Loucy (cell line): ENCODE results near the gene CCDC57.

Experiments
- H2AFZ ChIP-seq: fragments of 200-600 bp; sonication (generic); 2 replicates; pipeline ENCODE4 v1.6.0; 2016; ENCODE audit warnings: antibody characterized with exemption, mild to moderate bottlenecking, low read length, moderate library complexity
- H3F3A ChIP-seq: fragments of 200-600 bp; 2 replicates; pipeline ENCODE4 v1.6.0; 2016; ENCODE audit warnings: antibody characterized with exemption, low read depth, mild to moderate bottlenecking
- H3K27me3 ChIP-seq: fragments of 200-600 bp; sonication (generic); 2 replicates; pipeline ENCODE4 v1.6.1; 2014; ENCODE audit warnings: low read length, mild to moderate bottlenecking; ENCODE audit not compliant: insufficient read depth, poor library complexity, severe bottlenecking
- H3K36me3 ChIP-seq: fragments of 200-600 bp; sonication (generic); 2 replicates; pipeline ENCODE4 v1.6.1; 2016; ENCODE audit warnings: low read length; ENCODE audit not compliant: insufficient read depth
- H3K4me1 ChIP-seq: fragments of 200-600 bp; sonication (generic); 2 replicates; pipeline ENCODE4 v1.5.1; 2014; ENCODE audit warnings: low read length, mild to moderate bottlenecking; ENCODE audit not compliant: insufficient read depth, poor library complexity, severe bottlenecking
- H3K4me2 ChIP-seq: fragments of 200-600 bp; sonication (generic); 2 replicates; pipeline ENCODE4 v1.6.0; 2014; ENCODE audit warnings: antibody characterized with exemption, low read length, low read depth, mild to moderate bottlenecking; ENCODE audit not compliant: poor library complexity, severe bottlenecking
- H3K4me3 ChIP-seq: fragments of 200-600 bp; sonication (generic); 2 replicates; pipeline ENCODE4 v1.5.1; 2014; ENCODE audit warnings: low read length, mild to moderate bottlenecking, mixed read lengths; ENCODE audit not compliant: poor library complexity, severe bottlenecking
- H3K79me2 ChIP-seq: fragments of 200-600 bp; sonication (generic); 2 replicates; pipeline ENCODE4 v1.6.1; 2014; ENCODE audit warnings: low read length; ENCODE audit not compliant: insufficient read depth
- H3K9ac ChIP-seq: fragments of 200-600 bp; sonication (generic); 2 replicates; pipeline ENCODE4 v1.6.0; 2014; ENCODE audit warnings: mild to moderate bottlenecking, low read depth, low read length, moderate library complexity; ENCODE audit not compliant: poor library complexity, severe bottlenecking
- H3K9me2 ChIP-seq: fragments of 200-600 bp; sonication (generic); replicated peaks from 2 replicates; pipeline ENCODE4 v1.6.1; 2016; ENCODE audit warnings: low read depth, low read length, mixed read lengths
- H3K9me3 ChIP-seq: fragments of 200-600 bp; sonication (generic); 2 replicates; pipeline ENCODE4 v1.6.1; 2014; ENCODE audit warnings: mild to moderate bottlenecking, antibody characterized with exemption, low read length, low read depth; ENCODE audit not compliant: insufficient read depth
- H4K20me1 ChIP-seq: fragments of 200-600 bp; sonication (generic); 2 replicates; pipeline ENCODE4 v1.6.0; 2014; ENCODE audit warnings: antibody characterized with exemption, low read length, mild to moderate bottlenecking; ENCODE audit not compliant: insufficient read depth, poor library complexity, severe bottlenecking
- EZH2phosphoT487 ChIP-seq: fragments of 200-600 bp; IDR thresholded peaks from 2 replicates; pipeline ENCODE4 v1.6.1; 2018; ENCODE audit warnings: antibody characterized with exemption, mild to moderate bottlenecking, moderate library complexity, borderline replicate concordance
- TF ChIP-seq, protein P1 (sequence below): fragments of 200-600 bp; sonication (generic); conservative IDR thresholded peaks from 2 replicates; pipeline ENCODE4 v1.5.1; 2014; ENCODE audit warnings: mild to moderate bottlenecking, antibody characterized with exemption, low read length

The CCDC57 gene

GRCh38 chr17:82124101-82124500 is 88.5 kb downstream of the CCDC57 start:
- Histone ChIP-seq H2AFZ (no peak overlapping the region), H3K4me3 (no peak overlapping the region), H3K9me3 (no peaks in the 10 kb centered on the region), H4K20me1 (no peaks in the 10 kb centered on the region), H3K27me3 (no peaks in the 10 kb centered on the region), H3K36me3 (peaks cover 43% of the 10 kb centered on the region; the same call in 1 of the 2 replicates), H3K9ac (no peak overlapping the region), H3K9me2 (no peaks in the 10 kb centered on the region), H3F3A (0 out of 2 replicates have a peak, but pooled peaks cover 3% of the 10 kb centered on the region), H3K4me2 (no peak overlapping the region), H3K4me1 (peaks cover 24% of the 10 kb centered on the region), H3K79me2 (peaks cover 4% of the 10 kb centered on the region; the same call in 1 of the 2 replicates)
- TF ChIP-seq, protein P1, sequence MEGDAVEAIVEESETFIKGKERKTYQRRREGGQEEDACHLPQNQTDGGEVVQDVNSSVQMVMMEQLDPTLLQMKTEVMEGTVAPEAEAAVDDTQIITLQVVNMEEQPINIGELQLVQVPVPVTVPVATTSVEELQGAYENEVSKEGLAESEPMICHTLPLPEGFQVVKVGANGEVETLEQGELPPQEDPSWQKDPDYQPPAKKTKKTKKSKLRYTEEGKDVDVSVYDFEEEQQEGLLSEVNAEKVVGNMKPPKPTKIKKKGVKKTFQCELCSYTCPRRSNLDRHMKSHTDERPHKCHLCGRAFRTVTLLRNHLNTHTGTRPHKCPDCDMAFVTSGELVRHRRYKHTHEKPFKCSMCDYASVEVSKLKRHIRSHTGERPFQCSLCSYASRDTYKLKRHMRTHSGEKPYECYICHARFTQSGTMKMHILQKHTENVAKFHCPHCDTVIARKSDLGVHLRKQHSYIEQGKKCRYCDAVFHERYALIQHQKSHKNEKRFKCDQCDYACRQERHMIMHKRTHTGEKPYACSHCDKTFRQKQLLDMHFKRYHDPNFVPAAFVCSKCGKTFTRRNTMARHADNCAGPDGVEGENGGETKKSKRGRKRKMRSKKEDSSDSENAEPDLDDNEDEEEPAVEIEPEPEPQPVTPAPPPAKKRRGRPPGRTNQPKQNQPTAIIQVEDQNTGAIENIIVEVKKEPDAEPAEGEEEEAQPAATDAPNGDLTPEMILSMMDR, result no peak
- no peak for TF ChIP-seq EZH2phosphoT487

GRCh38 chr17:82121660-82122629 is 90.7 kb downstream of the CCDC57 start:
- H3K9ac ChIP-seq, result no peak overlapping the region
- H3K27me3 ChIP-seq, result no peaks in the 10 kb centered on the region
- H3K9me3 ChIP-seq, result no peaks in the 10 kb centered on the region
- H3K36me3 ChIP-seq, result peaks cover 50% of the 10 kb centered on the region; the same call in 1 of the 2 replicates
- TF ChIP-seq, protein P1, result no peak
- no peak for TF ChIP-seq EZH2phosphoT487
- no peaks in the 10 kb centered on the region for H3F3A ChIP-seq
- H3K4me3 ChIP-seq, result no peak overlapping the region
- no peak overlapping the region for H3K4me2 ChIP-seq
- no peaks in the 10 kb centered on the region for H4K20me1 ChIP-seq
- H3K79me2 ChIP-seq, result peaks cover 9% of the 10 kb centered on the region; the same call in 1 of the 2 replicates
- peaks cover 7% of the 10 kb centered on the region for H3K4me1 ChIP-seq
- H3K9me2 ChIP-seq, result no peaks in the 10 kb centered on the region
- no peak overlapping the region for H2AFZ ChIP-seq

- peaks cover 50% of the 10 kb centered on the region; the same call in 1 of the 2 replicates for H3K36me3 ChIP-seq
- H3K9ac ChIP-seq, result no peak overlapping the region
- no peak overlapping the region for H2AFZ ChIP-seq
- H4K20me1 ChIP-seq, result no peaks in the 10 kb centered on the region
- H3K27me3 ChIP-seq, result no peaks in the 10 kb centered on the region
- TF ChIP-seq, protein P1, result no peak
- no peak for TF ChIP-seq EZH2phosphoT487
- H3K9me3 ChIP-seq, result no peaks in the 10 kb centered on the region
- H3K4me2 ChIP-seq, result no peak overlapping the region
- no peak overlapping the region for H3K4me3 ChIP-seq
- H3K4me1 ChIP-seq, result peaks cover 1% of the 10 kb centered on the region
- H3K9me2 ChIP-seq, result no peaks in the 10 kb centered on the region
- no peaks in the 10 kb centered on the region for H3F3A ChIP-seq
- H3K79me2 ChIP-seq, result peaks cover 9% of the 10 kb centered on the region; the same call in 1 of the 2 replicates
These were observed 91.4 kb downstream of the CCDC57 start for GRCh38 chr17:82121246-82121645.
